BLaER1 treated with 17β-estradiol and CSF1 and Interleukin-3, amounts not matched to agents 10 nM and 100 nM (cell line): ENCODE data around the gene FUT8.
"Not testable (repeated sequence)": the region's sequence is repeated elsewhere in the genome, so short reads cannot be mapped to it uniquely, and the experiment has no call there.

Source experiments
- H3K27ac ChIP-seq, 11 experiments: shearing (Covaris generic); formaldehyde crosslinking; 2 replicates each; pipeline ENCODE4 v1.8.1; 2022
- H3K27me3 ChIP-seq, 11 experiments: shearing (Covaris generic); formaldehyde crosslinking; 2 replicates each; pipeline ENCODE4 v1.8.1; 2022
- H3K36me3 ChIP-seq, 11 experiments: shearing (Covaris generic); formaldehyde crosslinking; 2 replicates each; pipeline ENCODE4 v1.8.1; 2022
- H3K4me1 ChIP-seq, 10 experiments: shearing (Covaris generic); formaldehyde crosslinking; 2 replicates each; pipeline ENCODE4 v1.8.1; 2022
- H3K4me2 ChIP-seq, 11 experiments: shearing (Covaris generic); formaldehyde crosslinking; 2 replicates each; pipeline ENCODE4 v1.8.1; 2022
- H3K4me3 ChIP-seq, 10 experiments: shearing (Covaris generic); formaldehyde crosslinking; 2 replicates each; pipeline ENCODE4 v1.8.1; 2022
- H3K9ac ChIP-seq, 11 experiments: shearing (Covaris generic); formaldehyde crosslinking; 2 replicates each; pipeline ENCODE4 v1.8.1; 2022
- H3K9me3 ChIP-seq, 11 experiments: shearing (Covaris generic); formaldehyde crosslinking; replicated peaks in 1 of 11; 2 replicates each; pipeline ENCODE4 v1.8.1; 2022
- H4K20me1 ChIP-seq, 11 experiments: shearing (Covaris generic); formaldehyde crosslinking; 2 replicates each; pipeline ENCODE4 v1.8.1; 2022
- Cebpa-rat ChIP-seq, 11 experiments: shearing (Covaris generic); IDR thresholded peaks; 2 replicates each; pipeline ENCODE4 v1.8.1; 2022

The FUT8 gene

GRCh38 chr14:65632487-65632886 lies 220.0 kb downstream of the FUT8 start:
- Histone ChIP-seq H3K27ac (no peak overlapping the region), H3K4me3 (no peak overlapping the region), H4K20me1 (no peaks in the 10 kb centered on the region), H3K36me3 (peaks cover 21 to 48% (median 33%) of the 10 kb centered on the region in 11 experiments; a peak in 21 of 22 replicates), H3K27me3 (no peaks in the 10 kb centered on the region), H3K4me1 (peaks cover 0 to 30% (median 13%) of the 10 kb centered on the region in 10 experiments; a peak in 17 of 20 replicates), H3K9me3 (peaks cover 32 to 78% (median 62%) of the 10 kb centered on the region in 11 experiments), H3K4me2 (no peak overlapping the region), H3K9ac (no peak overlapping the region)
- no peak for TF ChIP-seq Cebpa-rat (IDR thresholded peaks at IDR 0.05)

GRCh38 chr14:65633666-65634065 lies 221.1 kb downstream of the FUT8 start:
- H3K27ac ChIP-seq, H3K4me3 ChIP-seq, H3K4me2 ChIP-seq, H4K20me1 ChIP-seq, H3K9ac ChIP-seq, H3K27me3 ChIP-seq: not testable (repeated sequence)
- Histone ChIP-seq H3K4me1 (peaks cover 0 to 30% (median 13%) of the 10 kb centered on the region in 10 experiments; a peak in 17 of 20 replicates), H3K9me3 (peaks cover 34 to 74% (median 58%) of the 10 kb centered on the region in 11 experiments), H3K36me3 (peaks cover 25 to 50% (median 39%) of the 10 kb centered on the region in 11 experiments; a peak in 21 of 22 replicates)

GRCh38 chr14:65637780-65638179 lies 225.2 kb downstream of the FUT8 start:
- H3K4me3 ChIP-seq: no peak overlapping the region
- H3K27me3 ChIP-seq: no peaks in the 10 kb centered on the region
- H3K9me3 ChIP-seq: peaks cover 25 to 55% (median 43%) of the 10 kb centered on the region in 11 experiments
- no peaks in the 10 kb centered on the region for H4K20me1 ChIP-seq
- no peak overlapping the region for H3K9ac ChIP-seq
- H3K36me3 ChIP-seq: peaks cover 12 to 31% (median 23%) of the 10 kb centered on the region in 11 experiments; a peak in 18 of 22 replicates
- H3K27ac ChIP-seq: no peak overlapping the region
- H3K4me2 ChIP-seq: no peak overlapping the region
- H3K4me1 ChIP-seq: 0 out of 20 replicates have a peak, but pooled peaks cover 0 to 4% (median 0%) of the 10 kb centered on the region in 10 experiments
- no peak for TF ChIP-seq Cebpa-rat (IDR thresholded peaks at IDR 0.05)

GRCh38 chr14:65639216-65639615 lies 226.7 kb downstream of the FUT8 start:
- H3K4me3 ChIP-seq: no peak overlapping the region
- H3K27ac ChIP-seq: no peak overlapping the region
- H3K9ac ChIP-seq: no peak overlapping the region
- TF ChIP-seq Cebpa-rat (IDR thresholded peaks at IDR 0.05): no peak
- H3K27me3 ChIP-seq: no peaks in the 10 kb centered on the region
- no peaks in the 10 kb centered on the region for H4K20me1 ChIP-seq
- 0 out of 20 replicates have a peak, but pooled peaks cover 0 to 4% (median 0%) of the 10 kb centered on the region in 10 experiments for H3K4me1 ChIP-seq
- H3K36me3 ChIP-seq: peaks cover 12 to 31% (median 20%) of the 10 kb centered on the region in 11 experiments; a peak in 18 of 22 replicates
- peaks cover 24 to 51% (median 38%) of the 10 kb centered on the region in 11 experiments for H3K9me3 ChIP-seq
- no peak overlapping the region for H3K4me2 ChIP-seq

- H3K4me3 ChIP-seq: no peak overlapping the region
- H3K4me2 ChIP-seq: no peak overlapping the region
- no peak overlapping the region for H3K9ac ChIP-seq
- H3K9me3 ChIP-seq: peaks cover under 1 to 16% (median 12%) of the 10 kb centered on the region in 11 experiments; a peak in 16 of 22 replicates
- no peaks in the 10 kb centered on the region for H4K20me1 ChIP-seq
- TF ChIP-seq Cebpa-rat (IDR thresholded peaks at IDR 0.05): no peak
- peaks cover 0 to 17% (median 6%) of the 10 kb centered on the region in 11 experiments; a peak in 7 of 22 replicates for H3K36me3 ChIP-seq
- H3K27me3 ChIP-seq: no peaks in the 10 kb centered on the region
- no peak overlapping the region for H3K27ac ChIP-seq
- no peaks in the 10 kb centered on the region for H3K4me1 ChIP-seq
Measured at GRCh38 chr14:65650826-65651225, 238.3 kb downstream of the FUT8 start.

- Histone ChIP-seq H3K4me3 (no peak overlapping the region), H4K20me1 (no peaks in the 10 kb centered on the region), H3K27me3 (no peaks in the 10 kb centered on the region), H3K9ac (no peak overlapping the region), H3K36me3 (peaks cover 0 to 9% (median 0%) of the 10 kb centered on the region in 11 experiments; a peak in 4 of 22 replicates), H3K4me2 (no peak overlapping the region), H3K27ac (no peak overlapping the region), H3K4me1 (no peaks in the 10 kb centered on the region), H3K9me3 (peaks cover 7 to 25% (median 18%) of the 10 kb centered on the region in 11 experiments; a peak in 20 of 22 replicates)
- TF ChIP-seq Cebpa-rat (IDR thresholded peaks at IDR 0.05): no peak
Measured at GRCh38 chr14:65656554-65656953, 244.0 kb downstream of the FUT8 start.

- Histone ChIP-seq H3K36me3 (peaks cover 0 to 9% (median 0%) of the 10 kb centered on the region in 11 experiments; a peak in 2 of 22 replicates), H3K4me3 (no peak overlapping the region), H3K4me2 (no peak overlapping the region), H3K27ac (no peak overlapping the region), H3K27me3 (no peaks in the 10 kb centered on the region), H4K20me1 (no peaks in the 10 kb centered on the region), H3K9me3 (peaks cover 7 to 25% (median 18%) of the 10 kb centered on the region in 11 experiments; a peak in 20 of 22 replicates), H3K9ac (no peak overlapping the region), H3K4me1 (no peaks in the 10 kb centered on the region)
- no peak for TF ChIP-seq Cebpa-rat (IDR thresholded peaks at IDR 0.05)
Measured at GRCh38 chr14:65658202-65658601, 245.7 kb downstream of the FUT8 start.

- Histone ChIP-seq H3K4me3 (no peak overlapping the region), H3K27ac (no peak overlapping the region), H3K9me3 (peaks cover 0 to 5% (median under 1%) of the 10 kb centered on the region in 11 experiments; a peak in 7 of 22 replicates), H3K27me3 (no peaks in the 10 kb centered on the region), H3K4me1 (no peaks in the 10 kb centered on the region), H4K20me1 (no peaks in the 10 kb centered on the region), H3K4me2 (no peak overlapping the region), H3K36me3 (peaks cover 0 to 11% (median 0%) of the 10 kb centered on the region in 11 experiments; a peak in 2 of 22 replicates), H3K9ac (no peak overlapping the region)
- no peak for TF ChIP-seq Cebpa-rat (IDR thresholded peaks at IDR 0.05)
Measured at GRCh38 chr14:65661865-65662264, 249.3 kb downstream of the FUT8 start.

GRCh38 chr14:65664436-65664835 lies 251.9 kb downstream of the FUT8 start:
- Histone ChIP-seq H3K36me3 (peaks cover 0 to 17% (median 9%) of the 10 kb centered on the region in 11 experiments; a peak in 11 of 22 replicates), H3K27me3 (no peaks in the 10 kb centered on the region), H3K4me2 (no peak overlapping the region), H3K9me3 (no peaks in the 10 kb centered on the region; a peak in 1 of 22 replicates), H3K4me1 (no peaks in the 10 kb centered on the region), H3K27ac (no peak overlapping the region), H3K9ac (no peak overlapping the region), H4K20me1 (no peaks in the 10 kb centered on the region), H3K4me3 (no peak overlapping the region)
- no peak for TF ChIP-seq Cebpa-rat (IDR thresholded peaks at IDR 0.05)
